ENCODE measurements around the gene HDAC11. TPM values are rescaled to one million over a fixed set of nuclear protein-coding genes. Genes with fewer than 3 reads are reported as not detected.

HDAC11 gene
- total and polyA plus RNA-seq, 2 of the 4 experiments (the other 2 are of a cell fraction): 9.1 to 11.4 TPM

- TF ChIP-seq, protein P1, sequence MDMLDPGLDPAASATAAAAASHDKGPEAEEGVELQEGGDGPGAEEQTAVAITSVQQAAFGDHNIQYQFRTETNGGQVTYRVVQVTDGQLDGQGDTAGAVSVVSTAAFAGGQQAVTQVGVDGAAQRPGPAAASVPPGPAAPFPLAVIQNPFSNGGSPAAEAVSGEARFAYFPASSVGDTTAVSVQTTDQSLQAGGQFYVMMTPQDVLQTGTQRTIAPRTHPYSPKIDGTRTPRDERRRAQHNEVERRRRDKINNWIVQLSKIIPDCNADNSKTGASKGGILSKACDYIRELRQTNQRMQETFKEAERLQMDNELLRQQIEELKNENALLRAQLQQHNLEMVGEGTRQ (IDR thresholded peaks at IDR 0.05; ENCODE audit: low read depth, low read length): no peak
- TF ChIP-seq SMC3 (IDR thresholded peaks at IDR 0.05; ENCODE audit: low read depth, low read length) (no peak), FOS (IDR thresholded peaks at IDR 0.05; ENCODE audit: low read depth, low read length) (no peak), RFX5 (IDR thresholded peaks at IDR 0.05; ENCODE audit: low read depth, low read length) (no peak)
Measured at GRCh38 chr3:13493867-13494441, 13.8 kb downstream of the HDAC11 start (continued).

Measured in IMR-90 (cell line).